Stimulated activated CD8-positive, alpha-beta memory T cell treated with anti-CD3 and anti-CD28 coated beads, Interleukin-2, amount 100 ng/mL, for 48 hours (primary cell): ENCODE results near the gene PTPRC.
"Not testable (repeated sequence)": the region's sequence is repeated elsewhere in the genome, so short reads cannot be mapped to it uniquely, and the experiment has no call there.

Source experiments
- DNase-seq, 2 donors: peaks; one replicate each; pipeline ENCODE4 v3.0.0-alpha.2; 2020; ENCODE audit warnings: low read depth in 2 of 2

PTPRC gene

GRCh38 chr1:198638894-198639635 is at the start of gene PTPRC:
TSS of gene PTPRC (plus strand) at chr1:198639040. CDS start at chr1:198639269, 229 bp downstream.
- DNase-seq, result no peak

- no peak for DNase-seq
Observed at GRCh38 chr1:198590454-198590853, 48.4 kb upstream of the PTPRC start.

DNA sequence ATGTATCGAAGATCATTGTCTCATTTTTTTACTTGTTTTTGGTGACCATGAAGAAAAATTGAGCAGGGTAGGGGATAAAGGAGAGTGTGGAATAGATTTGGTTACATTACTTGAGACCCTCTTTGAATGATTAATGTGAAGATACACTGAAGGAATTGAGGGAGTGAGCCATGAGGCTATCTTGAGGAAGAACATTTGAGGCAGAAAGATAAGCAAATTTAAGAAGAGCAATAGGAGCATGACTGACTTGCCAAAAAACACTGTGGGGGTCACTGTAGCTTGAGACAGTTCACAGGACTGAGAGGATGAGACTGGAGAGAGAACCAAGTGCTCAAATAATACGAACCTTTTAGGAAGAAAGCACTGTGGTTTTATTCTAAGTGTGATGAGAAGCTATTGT is 43.1 kb upstream of the PTPRC start:
- DNase-seq, result no peak

- no peak for DNase-seq
Observed at GRCh38 chr1:198597690-198598430, 41.0 kb upstream of the PTPRC start.

DNA sequence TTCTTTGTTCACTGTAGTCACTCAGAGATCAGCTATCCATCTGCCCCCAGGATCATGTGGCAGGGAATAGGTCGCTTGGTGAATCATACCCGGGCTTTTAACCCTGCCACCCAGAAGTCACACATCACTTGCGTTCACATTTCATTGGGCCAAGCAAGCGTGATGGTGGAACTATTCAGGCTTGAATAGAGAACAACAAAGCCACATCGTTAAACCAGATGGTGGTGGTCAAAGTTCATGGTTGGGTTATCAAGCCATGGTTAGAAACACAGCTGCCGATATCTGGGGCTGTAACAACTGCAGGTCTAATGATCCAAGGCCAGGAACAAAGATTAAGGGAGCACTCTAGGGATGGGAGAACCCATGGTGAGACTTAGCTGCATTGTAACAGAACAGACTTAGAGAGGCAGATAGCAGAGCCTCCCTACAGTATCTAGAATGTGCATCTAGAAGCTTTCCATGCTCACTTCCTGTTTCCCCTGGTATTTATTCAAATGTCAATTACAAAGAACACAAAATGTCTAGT is 40.0 kb upstream of the PTPRC start:
- DNase-seq, result no peak

DNA sequence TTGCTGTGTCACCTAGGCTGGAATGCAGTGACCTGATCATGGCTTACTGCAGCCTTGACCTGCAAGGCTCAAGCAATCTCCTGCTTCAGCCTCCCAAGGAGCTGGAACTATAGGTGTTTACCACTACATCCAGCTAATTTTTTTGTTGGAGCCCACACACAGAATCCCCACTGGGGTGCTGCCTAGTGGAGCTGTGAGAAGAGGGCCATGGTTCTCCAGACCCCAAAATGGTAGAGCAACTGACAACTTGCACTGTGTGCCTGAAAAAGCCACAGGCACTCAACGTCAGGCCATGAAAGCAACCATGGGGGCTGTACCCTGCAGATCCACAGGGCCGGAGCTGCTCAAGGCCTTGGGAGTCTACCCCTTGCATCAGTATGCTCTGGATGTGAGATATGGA is 39.1 kb upstream of the PTPRC start:
- DNase-seq, result no peak

DNA sequence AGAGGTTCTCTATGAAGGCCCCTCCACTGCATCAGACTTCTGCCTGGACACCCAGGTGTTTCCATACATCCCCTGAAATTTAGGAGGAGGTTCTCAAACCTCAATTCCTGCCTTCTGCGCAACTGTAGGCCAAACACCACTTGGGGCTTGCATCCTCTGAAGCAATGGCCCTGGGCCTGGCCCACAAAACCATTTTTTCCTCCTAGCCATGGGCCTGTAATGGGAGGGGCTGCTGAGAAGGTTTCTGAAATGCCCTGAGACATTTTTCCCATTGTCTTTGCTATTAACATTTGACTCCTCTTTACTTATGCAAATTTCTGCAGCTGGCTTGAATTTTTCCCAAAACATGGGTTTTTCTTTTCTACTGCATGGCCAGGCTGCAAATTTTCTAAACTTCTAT is 37.9 kb upstream of the PTPRC start:
- no peak for DNase-seq

- DNase-seq, result not testable (repeated sequence)
Observed at GRCh38 chr1:198601310-198601709, 37.5 kb upstream of the PTPRC start.

- DNase-seq, result no peak
Observed at GRCh38 chr1:198601936-198602889, 36.6 kb upstream of the PTPRC start.

GRCh38 chr1:198604975-198605374 is 33.9 kb upstream of the PTPRC start:
- no peak for DNase-seq

DNA sequence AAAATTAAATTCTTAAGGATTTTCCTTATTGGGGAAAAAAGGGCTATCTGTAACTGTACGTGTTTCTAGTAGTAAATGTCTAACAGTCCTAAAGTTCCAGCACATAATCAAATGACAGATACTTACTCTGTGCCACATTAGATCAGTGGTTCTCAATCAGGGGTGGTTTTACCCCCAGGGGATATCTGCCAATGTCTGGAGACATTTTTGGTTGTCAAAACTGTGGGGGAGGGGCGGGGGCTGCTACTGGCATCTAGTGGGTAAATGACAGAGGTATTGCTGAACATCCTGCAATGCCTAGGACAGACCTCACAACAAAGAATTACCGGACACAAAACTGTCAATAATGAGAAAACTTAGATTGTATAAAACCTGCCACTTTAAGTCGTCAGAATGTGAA is 33.4 kb upstream of the PTPRC start:
- no peak for DNase-seq

GRCh38 chr1:198606020-198606438 is 32.8 kb upstream of the PTPRC start:
- no peak for DNase-seq

DNA sequence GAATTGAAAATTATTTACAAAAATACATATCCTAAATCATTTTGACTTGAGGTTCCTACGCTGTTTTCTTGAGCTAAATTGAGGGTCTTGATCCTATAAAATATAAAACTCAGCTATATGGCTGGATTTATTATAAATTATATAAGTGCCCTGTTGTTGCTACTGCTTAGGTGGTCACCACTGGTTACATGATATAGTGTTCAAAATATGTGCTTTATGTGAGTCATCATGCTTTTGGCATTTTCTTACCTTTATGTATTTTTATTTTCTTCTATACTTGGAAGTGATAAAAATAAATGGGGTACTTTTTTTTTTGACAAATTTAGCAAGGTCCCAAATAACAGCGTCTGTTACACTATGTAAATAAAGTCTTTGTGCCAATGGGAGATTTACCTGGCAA is 31.1 kb upstream of the PTPRC start:
- no peak for DNase-seq

DNA sequence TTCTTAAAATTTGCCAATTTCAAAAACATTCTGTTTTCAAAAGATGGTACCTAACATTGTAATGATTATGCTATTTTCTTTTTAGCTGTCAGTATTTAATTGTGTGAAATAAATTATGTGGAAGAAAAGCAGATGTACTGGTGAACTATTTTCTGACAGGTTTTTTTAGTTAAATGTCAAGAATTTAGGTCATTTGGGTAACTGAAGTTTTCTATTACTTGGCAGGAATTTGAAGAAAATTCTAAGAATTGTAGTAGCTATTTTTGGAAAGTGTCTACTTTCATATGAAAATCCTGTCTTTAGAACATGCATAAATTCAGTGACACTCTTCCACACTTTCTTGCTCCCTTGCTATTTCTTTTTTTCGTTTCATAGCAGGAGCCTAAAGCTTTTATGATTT is 28.5 kb upstream of the PTPRC start:
- no peak for DNase-seq

DNA sequence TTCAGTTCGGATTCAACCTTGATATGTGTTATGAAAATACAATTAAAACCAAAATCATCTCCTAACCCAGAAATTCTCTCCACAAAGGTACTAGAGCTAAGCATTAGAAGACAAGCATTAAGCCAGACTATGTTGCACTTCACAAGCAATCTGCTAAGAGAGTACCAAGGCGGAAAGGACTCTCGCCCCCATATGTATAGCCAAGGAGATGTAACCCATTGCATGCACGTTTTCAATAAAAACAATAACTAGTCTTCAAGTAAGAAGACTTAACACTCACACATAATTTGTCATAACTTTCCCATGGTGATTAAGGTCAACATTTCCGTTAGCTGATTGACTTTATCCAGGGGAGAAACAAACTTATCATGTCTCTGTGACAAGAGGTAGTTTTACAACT is 27.6 kb upstream of the PTPRC start:
- DNase-seq, result no peak

DNA sequence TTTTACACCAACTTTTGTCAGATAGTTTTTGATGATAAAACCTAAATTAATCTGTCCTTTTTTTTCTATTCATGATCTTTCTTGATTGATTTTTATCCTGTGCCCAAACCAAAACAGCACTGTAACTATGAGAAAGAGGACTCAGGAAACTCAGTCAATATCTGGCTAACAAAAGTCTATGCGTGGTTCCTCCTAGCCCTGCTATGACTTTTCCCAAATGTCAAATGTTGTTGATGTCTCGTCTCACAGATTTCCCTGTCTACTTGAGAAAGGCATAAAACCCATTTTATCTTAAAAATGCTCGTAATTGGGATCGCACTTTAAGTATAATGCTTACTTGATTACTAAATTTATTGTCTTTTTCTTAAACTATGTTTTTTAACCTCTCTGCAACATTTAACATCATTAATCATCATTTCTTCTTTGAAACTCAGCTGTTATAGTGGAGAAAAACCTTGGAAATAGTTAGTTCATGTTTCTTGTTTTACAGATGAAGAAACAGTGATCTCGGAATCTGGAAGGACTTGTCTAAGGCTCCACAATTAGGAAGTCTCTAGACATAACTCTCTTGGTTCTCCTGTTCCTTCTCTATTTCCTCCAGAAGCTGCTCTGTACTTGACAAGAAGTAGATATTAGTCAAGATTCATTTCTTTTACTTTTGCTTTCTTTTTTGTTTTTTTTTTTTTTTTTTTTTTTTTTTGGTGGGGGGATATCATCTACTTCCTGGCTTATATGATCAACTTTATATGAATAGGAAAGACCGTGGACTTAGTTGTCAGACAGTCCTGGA is 26.2 kb upstream of the PTPRC start:
- DNase-seq, result no peak

DNA sequence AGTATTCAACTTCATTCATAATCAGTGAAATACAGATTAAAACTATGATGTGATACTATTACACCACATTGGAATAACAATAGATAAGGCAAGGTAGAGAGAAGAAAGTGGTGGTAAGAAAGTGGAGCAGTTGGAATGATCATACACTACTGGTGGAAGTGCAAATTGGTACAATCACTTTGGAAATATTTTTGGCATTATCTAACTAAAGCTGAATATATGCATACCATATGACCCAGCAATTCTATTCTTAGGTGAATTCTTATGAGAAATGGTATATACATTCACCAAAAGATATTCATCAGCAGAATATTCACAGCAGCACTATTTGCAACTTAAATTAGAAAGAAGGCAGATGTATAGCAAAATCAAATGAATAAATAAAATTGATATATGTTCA is 21.4 kb upstream of the PTPRC start:
- no peak for DNase-seq

- DNase-seq, result no peak
Observed at GRCh38 chr1:198619375-198620140, 19.3 kb upstream of the PTPRC start.

DNA sequence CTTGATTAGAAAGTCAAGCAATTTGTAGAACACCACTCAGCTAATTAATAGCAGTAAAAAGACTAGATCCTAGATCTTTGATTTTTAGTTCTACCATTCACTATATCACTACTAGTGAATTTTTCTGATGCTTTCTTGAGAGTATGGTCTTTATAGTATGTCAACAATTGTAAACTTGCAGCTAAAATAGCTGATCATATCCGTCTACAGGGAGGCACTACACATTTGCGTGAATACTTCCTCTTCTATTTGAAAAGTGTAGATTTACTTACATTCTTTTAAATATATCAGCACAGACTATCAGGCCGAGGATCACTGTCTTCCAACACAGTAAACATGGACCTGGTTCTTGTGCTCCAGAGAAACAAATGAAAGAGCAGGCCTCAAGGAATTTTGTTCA is 18.6 kb upstream of the PTPRC start:
- DNase-seq, result no peak
